ENCODE data around the gene ADARB1. TPM values are rescaled to one million over a fixed set of nuclear protein-coding genes. Genes with fewer than 3 reads are reported as not detected.

ADARB1 gene
- polyA plus RNA-seq, 1 of the 3 experiments (the other 2 are of a cell fraction): 7.8 TPM

DNA sequence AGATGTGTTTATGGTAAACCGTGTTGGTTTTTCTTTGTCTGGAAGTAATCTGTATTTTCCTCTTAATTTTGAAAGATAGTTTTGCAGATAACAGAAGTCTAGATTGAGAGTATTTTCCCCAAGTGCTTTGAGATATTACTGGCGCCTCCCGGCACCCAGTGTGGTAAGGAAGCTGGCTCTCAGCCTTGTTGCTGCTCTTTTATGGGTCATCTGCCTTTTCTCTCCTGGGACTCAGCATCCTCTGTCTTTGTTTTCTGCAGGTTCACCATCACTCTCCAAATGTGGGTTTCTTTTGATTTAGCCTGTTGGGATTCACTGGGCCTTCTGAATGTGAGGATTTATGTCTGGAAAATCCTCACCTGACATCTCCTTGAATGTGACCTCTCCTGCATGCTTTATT, 175.9 kb downstream of the ADARB1 start:
- WGBS (ENCODE audit: low lambda C conversion rate): 80% methylated on average over 3 of the region's 3 CpGs
- no peak overlapping the region for H3K9ac ChIP-seq
- no peaks in the 10 kb centered on the region for H3K9me3 ChIP-seq
- POLR2A ChIA-PET: no interaction called here
- H3F3A ChIP-seq (replicated peaks; ENCODE audit: insufficient read depth): no peaks in the 10 kb centered on the region
- no peak overlapping the region for H2AFZ ChIP-seq (ENCODE audit: low read depth)
- no peak overlapping the region for H3K27ac ChIP-seq (ENCODE audit: low read depth in 2 of 2, low read length in 1 of 2)
- TF ChIP-seq USF1 (IDR thresholded peaks at IDR 0.05; ENCODE audit: borderline replicate concordance, low read depth): no peak
- TF ChIP-seq, protein P1, sequence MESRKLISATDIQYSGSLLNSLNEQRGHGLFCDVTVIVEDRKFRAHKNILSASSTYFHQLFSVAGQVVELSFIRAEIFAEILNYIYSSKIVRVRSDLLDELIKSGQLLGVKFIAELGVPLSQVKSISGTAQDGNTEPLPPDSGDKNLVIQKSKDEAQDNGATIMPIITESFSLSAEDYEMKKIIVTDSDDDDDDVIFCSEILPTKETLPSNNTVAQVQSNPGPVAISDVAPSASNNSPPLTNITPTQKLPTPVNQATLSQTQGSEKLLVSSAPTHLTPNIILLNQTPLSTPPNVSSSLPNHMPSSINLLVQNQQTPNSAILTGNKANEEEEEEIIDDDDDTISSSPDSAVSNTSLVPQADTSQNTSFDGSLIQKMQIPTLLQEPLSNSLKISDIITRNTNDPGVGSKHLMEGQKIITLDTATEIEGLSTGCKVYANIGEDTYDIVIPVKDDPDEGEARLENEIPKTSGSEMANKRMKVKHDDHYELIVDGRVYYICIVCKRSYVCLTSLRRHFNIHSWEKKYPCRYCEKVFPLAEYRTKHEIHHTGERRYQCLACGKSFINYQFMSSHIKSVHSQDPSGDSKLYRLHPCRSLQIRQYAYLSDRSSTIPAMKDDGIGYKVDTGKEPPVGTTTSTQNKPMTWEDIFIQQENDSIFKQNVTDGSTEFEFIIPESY (IDR thresholded peaks at IDR 0.05; ENCODE audit: borderline replicate concordance, low read depth): no peak
- TF ChIP-seq RFX5 (IDR thresholded peaks at IDR 0.05; ENCODE audit: low read length): no peak
- TF ChIP-seq CHD2 (IDR thresholded peaks at IDR 0.05; ENCODE audit: low read length, partially characterized antibody): no peak
- H4K20me1 ChIP-seq (ENCODE audit: insufficient read depth): no peaks in the 10 kb centered on the region
- no peaks in the 10 kb centered on the region for H3K27me3 ChIP-seq (ENCODE audit: insufficient read depth)
- H3K36me3 ChIP-seq (replicated peaks in 1 of 2; ENCODE audit: control insufficient read depth in 1 of 2, insufficient read depth in 2 of 2, low read length in 1 of 2): no peaks in the 10 kb centered on the region
- H3K4me1 ChIP-seq (ENCODE audit: control insufficient read depth in 1 of 2, insufficient read depth in 2 of 2, low read depth in 1 of 2, low read length in 1 of 2): peaks cover 0 to 18% of the 10 kb centered on the region in 2 experiments; a peak in 1 of 4 replicates
- no peak for DNase-seq
- H3K4me2 ChIP-seq: no peak overlapping the region
- CTCF ChIA-PET: interaction anchor here (4.2 kb wide), 1 partner anchor 109 kb away, joined by 21 read pairs; no protein-coding TSS in a partner anchor
- H3K4me3 ChIP-seq (ENCODE audit: low read depth in 2 of 2, low read length in 1 of 2): no peak overlapping the region
- no peaks in the 10 kb centered on the region for H3K9me2 ChIP-seq
- no peaks in the 10 kb centered on the region for H3K79me2 ChIP-seq (ENCODE audit: insufficient read depth)

GRCh38 chr21:45250914-45251634, 176.7 kb downstream of the ADARB1 start:
- POLR2A ChIA-PET: no interaction called here
- Histone ChIP-seq H3K27ac (ENCODE audit: low read depth in 2 of 2, low read length in 1 of 2) (no peak overlapping the region), H3K4me2 (no peak overlapping the region), H3K9me3 (no peaks in the 10 kb centered on the region), H3K4me1 (ENCODE audit: control insufficient read depth in 1 of 2, insufficient read depth in 2 of 2, low read depth in 1 of 2, low read length in 1 of 2) (peaks cover 0 to 18% of the 10 kb centered on the region in 2 experiments; a peak in 1 of 4 replicates), H3K36me3 (replicated peaks in 1 of 2; ENCODE audit: control insufficient read depth in 1 of 2, insufficient read depth in 2 of 2, low read length in 1 of 2) (no peaks in the 10 kb centered on the region), H4K20me1 (ENCODE audit: insufficient read depth) (no peaks in the 10 kb centered on the region), H3K9me2 (no peaks in the 10 kb centered on the region), H2AFZ (ENCODE audit: low read depth) (no peak overlapping the region), H3F3A (replicated peaks; ENCODE audit: insufficient read depth) (no peaks in the 10 kb centered on the region), H3K27me3 (ENCODE audit: insufficient read depth) (no peaks in the 10 kb centered on the region), H3K79me2 (ENCODE audit: insufficient read depth) (no peaks in the 10 kb centered on the region), H3K9ac (no peak overlapping the region), H3K4me3 (ENCODE audit: low read depth in 2 of 2, low read length in 1 of 2) (no peak overlapping the region)
- CTCF ChIA-PET: no interaction called here
- no peak for TF ChIP-seq CHD2 (IDR thresholded peaks at IDR 0.05; ENCODE audit: low read length, partially characterized antibody)
- TF ChIP-seq, protein P2, sequence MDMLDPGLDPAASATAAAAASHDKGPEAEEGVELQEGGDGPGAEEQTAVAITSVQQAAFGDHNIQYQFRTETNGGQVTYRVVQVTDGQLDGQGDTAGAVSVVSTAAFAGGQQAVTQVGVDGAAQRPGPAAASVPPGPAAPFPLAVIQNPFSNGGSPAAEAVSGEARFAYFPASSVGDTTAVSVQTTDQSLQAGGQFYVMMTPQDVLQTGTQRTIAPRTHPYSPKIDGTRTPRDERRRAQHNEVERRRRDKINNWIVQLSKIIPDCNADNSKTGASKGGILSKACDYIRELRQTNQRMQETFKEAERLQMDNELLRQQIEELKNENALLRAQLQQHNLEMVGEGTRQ (IDR thresholded peaks at IDR 0.05; ENCODE audit: borderline replicate concordance, low read depth, low read length): no peak
- TF ChIP-seq RCOR1 (IDR thresholded peaks at IDR 0.05; ENCODE audit: low read length): no peak
- DNase-seq: peak; percentile 2
- WGBS (ENCODE audit: low lambda C conversion rate): 78% methylated on average over 14 of the region's 14 CpGs
